Esophagus squamous epithelium (tissue), 5 donors: ENCODE measurements around the gene AP3B2. TPM values are rescaled to one million over a fixed set of nuclear protein-coding genes. Genes with fewer than 3 reads are reported as not detected.

Experiments used
- DNase-seq: peaks from one replicate; lab custom pipeline; 2025; lab: John Stamatoyannopoulos, UW
- H3K27ac ChIP-seq, 4 donors: fragments of 200-600 bp; sonication (generic); one replicate each; pipeline ENCODE4 v1.5.1; 2016 to 2019; ENCODE audit warnings: mild to moderate bottlenecking in 1 of 4
- H3K27me3 ChIP-seq, 4 donors: fragments of 200-600 bp; sonication (generic); 1 replicate in 3 of 4; 2 replicates in 1 of 4; pipeline versions ENCODE4 v1.5.1 to v1.6.0; 2017 to 2021; ENCODE audit warnings: antibody characterized with exemption in 1 of 4
- H3K36me3 ChIP-seq, 3 donors: fragments of 200-600 bp; sonication (generic); one replicate each; pipeline ENCODE4 v1.5.1; 2016 to 2019
- H3K4me1 ChIP-seq, 3 donors: fragments of 200-600 bp; sonication (generic); one replicate each; pipeline ENCODE4 v1.5.1; 2017 to 2019
- H3K4me3 ChIP-seq, 4 donors: fragments of 200-600 bp; sonication (generic); 1 replicate in 3 of 4; 2 replicates in 1 of 4; pipeline ENCODE4 v1.5.1; 2016 to 2019; ENCODE audit warnings: mild to moderate bottlenecking in 2 of 4, moderate library complexity in 1 of 4
- H3K9me3 ChIP-seq, 3 donors: fragments of 200-600 bp; sonication (generic); one replicate each; pipeline ENCODE4 v1.5.1; 2016 to 2019
- POLR2A ChIP-seq, 4 donors: fragments of 450-650 bp; IDR thresholded peaks; one replicate each; pipeline ENCODE4 v1.6.1; 2017; ENCODE audit warnings: antibody characterized with exemption in 4 of 4, mild to moderate bottlenecking in 4 of 4, moderate library complexity in 3 of 4
- WGBS, 2 donors: methylation state at CpG; one replicate each; pipeline ENCODE4 v1.1.5; 2018; 5-methylcytosine and 5-hydroxymethylcytosine counted together
- intact Hi-C: fragments of 100-400 bp; cut with DNase I; formaldehyde crosslinking; loops from one replicate; pipeline ENCODE4 v1.15.0; 2022
- total RNA-seq, 4 donors: library from RNA; depleted of rRNA; stranded (reverse); fragments of >200 nt; gene quantifications; one replicate each; pipeline ENCODE4 v1.1.0, GENCODE V29; 2016
- TF ChIP-seq, protein P1 (sequence below), 6 experiments: fragments of 450-650 bp in 4 of 6; fragments of 200-600 bp in 2 of 6; sonication (generic) in 2 of 6; IDR thresholded peaks; one replicate each; pipeline ENCODE4 v1.5.1; 2016 to 2019; ENCODE audit warnings: antibody characterized with exemption in 6 of 6, mild to moderate bottlenecking in 4 of 6, moderate library complexity in 4 of 6
- donor health status: DM: yes; HTN: yes; CAD: no.

The AP3B2 gene
- total RNA-seq, 4 donors from 2014 or later: 0.62 to 3.2 (median 1.7) TPM; not detected in 1

DNA sequence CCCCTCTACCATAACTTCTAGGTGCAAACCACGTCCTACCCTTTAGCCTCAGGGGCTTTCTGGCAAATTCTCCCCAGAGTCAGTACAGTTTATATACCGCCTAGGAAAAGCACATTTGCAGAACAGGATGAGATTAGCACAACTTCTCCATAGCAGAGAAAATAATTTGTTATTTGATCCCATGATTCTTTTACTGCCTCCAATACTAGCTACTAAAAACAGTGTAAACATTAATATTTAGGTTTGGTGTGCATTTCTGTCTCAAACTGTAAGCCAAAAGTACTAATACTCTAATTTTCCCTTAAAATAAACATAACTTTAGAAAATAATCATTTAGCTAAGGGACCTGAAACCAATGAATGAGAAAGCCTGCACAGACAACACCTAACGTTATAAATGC is 67.0 kb downstream of the AP3B2 start:
- no peaks in the 10 kb centered on the region for H3K36me3 ChIP-seq
- intact Hi-C loops: no loop called here
- no peak overlapping the region for H3K27ac ChIP-seq
- no peak for TF ChIP-seq POLR2A (IDR thresholded peaks at IDR 0.05)
- TF ChIP-seq, protein P1, sequence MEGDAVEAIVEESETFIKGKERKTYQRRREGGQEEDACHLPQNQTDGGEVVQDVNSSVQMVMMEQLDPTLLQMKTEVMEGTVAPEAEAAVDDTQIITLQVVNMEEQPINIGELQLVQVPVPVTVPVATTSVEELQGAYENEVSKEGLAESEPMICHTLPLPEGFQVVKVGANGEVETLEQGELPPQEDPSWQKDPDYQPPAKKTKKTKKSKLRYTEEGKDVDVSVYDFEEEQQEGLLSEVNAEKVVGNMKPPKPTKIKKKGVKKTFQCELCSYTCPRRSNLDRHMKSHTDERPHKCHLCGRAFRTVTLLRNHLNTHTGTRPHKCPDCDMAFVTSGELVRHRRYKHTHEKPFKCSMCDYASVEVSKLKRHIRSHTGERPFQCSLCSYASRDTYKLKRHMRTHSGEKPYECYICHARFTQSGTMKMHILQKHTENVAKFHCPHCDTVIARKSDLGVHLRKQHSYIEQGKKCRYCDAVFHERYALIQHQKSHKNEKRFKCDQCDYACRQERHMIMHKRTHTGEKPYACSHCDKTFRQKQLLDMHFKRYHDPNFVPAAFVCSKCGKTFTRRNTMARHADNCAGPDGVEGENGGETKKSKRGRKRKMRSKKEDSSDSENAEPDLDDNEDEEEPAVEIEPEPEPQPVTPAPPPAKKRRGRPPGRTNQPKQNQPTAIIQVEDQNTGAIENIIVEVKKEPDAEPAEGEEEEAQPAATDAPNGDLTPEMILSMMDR (IDR thresholded peaks at IDR 0.05): no peak
- no peak for DNase-seq
- 34 to 51% methylated on average over 3 of the region's 3 CpGs for WGBS, 2 donors
- H3K4me3 ChIP-seq: no peak overlapping the region
- peaks cover 12 to 21% (median 14%) of the 10 kb centered on the region in 3 donors for H3K4me1 ChIP-seq
- peaks cover 0 to 84% (median 14%) of the 10 kb centered on the region in 4 donors for H3K27me3 ChIP-seq
- no peaks in the 10 kb centered on the region for H3K9me3 ChIP-seq

DNA sequence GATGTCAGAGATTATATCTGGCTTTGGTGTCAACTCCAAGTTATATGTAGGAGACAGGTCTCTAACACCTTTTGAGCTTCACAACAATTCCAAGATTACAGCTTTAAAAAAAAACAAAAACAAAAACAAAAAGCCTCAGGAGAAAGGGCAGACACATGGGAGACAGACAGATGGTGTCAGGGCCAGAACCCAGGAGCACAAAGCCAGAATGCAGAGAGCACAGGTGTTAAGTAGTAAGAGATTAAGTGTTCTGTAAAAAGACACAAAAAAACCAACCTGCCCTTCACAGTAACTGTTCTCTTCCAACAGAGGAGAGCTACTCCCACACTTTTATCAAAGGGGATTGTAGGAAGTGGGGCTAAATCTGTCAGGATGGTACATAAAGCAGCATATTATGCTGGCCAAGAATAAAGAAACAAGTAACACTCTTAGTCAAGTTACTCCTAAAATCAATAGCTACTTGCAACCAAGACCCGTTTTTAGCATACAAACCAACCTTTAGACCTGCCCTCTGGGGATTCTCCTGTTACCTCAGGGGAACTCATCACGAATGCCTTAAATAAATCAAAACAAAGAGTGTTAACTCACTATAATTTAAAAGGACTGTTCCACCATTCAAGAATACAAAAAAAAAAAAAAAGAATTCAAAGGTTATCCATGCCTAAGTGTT is 68.4 kb downstream of the AP3B2 start:
- Histone ChIP-seq H3K27ac (no peak overlapping the region), H3K9me3 (no peaks in the 10 kb centered on the region), H3K27me3 (peaks cover 0 to 73% (median 2%) of the 10 kb centered on the region in 4 donors), H3K4me1 (peaks cover 2 to 7% (median 2%) of the 10 kb centered on the region in 3 donors), H3K36me3 (no peaks in the 10 kb centered on the region), H3K4me3 (no peak overlapping the region)
- 27 to 30% methylated on average over 2 of the region's 2 CpGs for WGBS, 2 donors
- no peak for DNase-seq
- intact Hi-C loops: no loop called here
- TF ChIP-seq, protein P1 (IDR thresholded peaks at IDR 0.05): no peak
- no peak for TF ChIP-seq POLR2A (IDR thresholded peaks at IDR 0.05)

DNA sequence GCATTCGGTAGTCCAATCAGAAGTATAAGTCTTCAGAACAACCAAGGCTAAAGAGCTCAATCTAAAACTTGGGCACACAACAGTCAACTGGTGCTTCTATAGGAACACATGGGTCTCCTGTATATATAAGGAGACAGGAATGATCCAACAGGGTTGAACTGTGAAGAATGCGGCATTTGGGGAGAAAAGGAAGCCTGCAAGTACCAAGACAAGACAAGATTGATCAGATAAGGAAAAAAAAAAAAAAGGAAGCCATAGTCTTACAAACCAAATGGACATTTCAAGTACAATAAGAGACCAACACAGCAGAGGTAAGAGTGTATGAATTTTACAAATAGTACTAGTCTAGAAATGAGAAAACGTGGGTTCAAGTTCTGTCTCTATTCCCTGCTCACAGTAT is 69.0 kb downstream of the AP3B2 start:
- TF ChIP-seq POLR2A (IDR thresholded peaks at IDR 0.05): no peak
- TF ChIP-seq, protein P1 (IDR thresholded peaks at IDR 0.05): no peak
- DNase-seq: no peak
- Histone ChIP-seq H3K4me1 (peaks cover 0 to under 1% (median 0%) of the 10 kb centered on the region in 3 donors), H3K9me3 (no peaks in the 10 kb centered on the region), H3K36me3 (no peaks in the 10 kb centered on the region), H3K4me3 (no peak overlapping the region), H3K27ac (no peak overlapping the region), H3K27me3 (peaks cover 0 to 67% (median 2%) of the 10 kb centered on the region in 4 donors)
- 65 to 67% methylated on average over 3 of the region's 3 CpGs for WGBS, 2 donors
- intact Hi-C loops: no loop called here

DNA sequence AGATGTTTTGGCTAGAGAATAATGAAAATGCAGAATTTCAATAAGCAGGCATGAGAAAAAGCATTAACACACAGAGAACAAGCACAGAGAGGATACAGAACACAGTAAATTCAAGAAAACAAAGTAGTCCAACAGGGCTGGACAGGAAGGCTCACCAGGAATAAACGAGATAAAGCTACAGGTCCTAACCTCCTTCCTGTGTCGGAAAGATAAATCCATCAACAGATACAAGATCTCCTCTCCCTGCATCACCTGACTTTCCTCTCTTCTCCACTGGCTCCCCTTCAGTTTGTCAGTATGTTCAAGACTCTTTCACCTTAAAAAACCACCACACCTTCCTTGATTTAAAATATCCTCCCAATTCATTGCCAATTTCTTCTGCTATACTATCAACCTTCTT is 73.9 kb downstream of the AP3B2 start:
- no peaks in the 10 kb centered on the region for H3K9me3 ChIP-seq
- TF ChIP-seq, protein P1 (IDR thresholded peaks at IDR 0.05): no peak
- no peak for TF ChIP-seq POLR2A (IDR thresholded peaks at IDR 0.05)
- intact Hi-C loops: no loop called here
- no peaks in the 10 kb centered on the region for H3K4me1 ChIP-seq
- WGBS, 2 donors: 32 to 42% methylated on average over 2 of the region's 2 CpGs
- H3K27me3 ChIP-seq: peaks cover 0 to 23% (median 0%) of the 10 kb centered on the region in 4 donors
- no peaks in the 10 kb centered on the region for H3K36me3 ChIP-seq
- no peak overlapping the region for H3K27ac ChIP-seq
- no peak overlapping the region for H3K4me3 ChIP-seq
- DNase-seq: no peak

DNA sequence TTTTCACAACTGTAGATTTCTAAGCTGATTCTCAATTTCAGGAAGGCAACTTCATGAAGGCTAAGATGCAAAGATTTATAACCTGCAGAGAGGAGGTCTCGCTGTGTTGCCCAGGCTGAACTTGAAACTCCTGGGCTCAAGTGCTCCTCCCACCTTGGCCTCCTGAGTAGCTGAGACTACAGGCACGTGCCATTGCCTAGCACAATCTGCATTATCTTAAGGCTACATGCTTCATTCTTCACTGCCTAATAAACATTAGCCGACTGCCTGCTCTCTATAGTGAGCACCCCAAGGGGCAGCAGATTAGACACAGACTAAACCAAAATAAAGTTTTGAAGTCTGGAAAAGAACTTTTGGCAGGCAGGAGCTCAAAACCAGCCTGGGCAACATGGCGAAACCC is 79.6 kb downstream of the AP3B2 start:
- H3K27me3 ChIP-seq: no peaks in the 10 kb centered on the region
- no peaks in the 10 kb centered on the region for H3K4me1 ChIP-seq
- intact Hi-C loops: no loop called here
- no peak overlapping the region for H3K27ac ChIP-seq
- TF ChIP-seq, protein P1 (IDR thresholded peaks at IDR 0.05): no peak
- no peak for TF ChIP-seq POLR2A (IDR thresholded peaks at IDR 0.05)
- no peaks in the 10 kb centered on the region for H3K36me3 ChIP-seq
- WGBS, 2 donors: 45 to 67% methylated on average over 3 to 4 of the region's 4 CpGs
- DNase-seq: no peak
- H3K4me3 ChIP-seq: no peak overlapping the region
- H3K9me3 ChIP-seq: no peaks in the 10 kb centered on the region
